ENCODE measurements around the gene FASTK. TPM values are rescaled to one million over a fixed set of nuclear protein-coding genes. Genes with fewer than 3 reads are reported as not detected.

FASTK gene
- total RNA-seq, 6 experiments from 2014 or later = 83.8 to 97.0 (median 92.4) TPM

DNA sequence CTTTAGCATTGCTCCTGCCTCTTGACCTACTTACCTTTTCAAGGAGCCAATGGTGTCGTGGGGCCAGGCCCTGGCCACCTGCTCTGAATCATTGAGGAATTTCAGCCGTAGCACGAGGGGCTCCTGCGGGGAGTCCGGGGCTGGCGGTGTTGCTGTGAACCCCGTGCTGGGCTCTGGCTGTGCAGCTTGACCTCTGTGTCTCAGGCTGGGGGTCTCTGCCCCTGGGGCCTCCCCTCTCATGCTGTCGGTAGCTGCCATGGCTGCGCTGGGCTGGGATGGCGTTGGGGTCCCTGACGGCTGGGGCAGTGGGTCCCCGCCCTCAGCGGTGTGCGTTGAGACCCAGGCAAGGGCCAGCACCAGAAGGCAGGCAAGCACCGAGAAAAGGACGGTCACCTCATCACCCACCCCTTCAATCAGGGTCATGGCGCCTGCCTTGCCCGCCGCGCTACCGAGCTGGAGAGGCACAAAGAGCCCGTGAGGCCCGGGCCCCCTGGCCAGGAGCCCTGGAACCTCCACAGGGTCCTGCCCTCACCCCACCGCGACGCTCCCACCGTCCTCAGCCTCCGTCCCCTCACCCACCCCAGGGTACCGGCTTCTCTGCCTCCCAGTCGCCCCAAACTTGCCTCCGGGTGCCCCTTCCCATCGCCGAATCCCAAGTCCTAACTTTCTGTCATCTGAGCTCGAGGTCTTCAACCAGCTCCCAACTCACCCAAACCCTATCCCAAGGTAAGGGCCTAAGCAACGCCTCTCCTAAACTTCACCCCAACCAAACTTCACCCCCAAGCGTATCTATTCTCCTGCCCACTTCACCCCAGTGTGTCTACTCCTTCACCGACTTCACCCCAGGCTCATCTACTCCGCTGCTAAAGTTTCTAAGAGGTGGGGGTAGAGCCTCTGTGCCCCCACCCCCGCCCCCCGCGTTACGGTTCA is 1.8 kb upstream of the FASTK start:
- Mint-ChIP-seq H3K9me3 (no peaks in the 10 kb centered on the region), H3K4me3 (peak overlapping the region; percentile 89), H3K27ac (peak overlapping the region; percentile 80), H3K4me1 (ENCODE audit: low read depth) (peaks cover 54% of the 10 kb centered on the region), H3K27me3 (ENCODE audit: insufficient read depth) (peaks cover 3% of the 10 kb centered on the region), H3K36me3 (ENCODE audit: low read depth) (peaks cover 4% of the 10 kb centered on the region; the same call in 1 of the 2 replicates)
- TF ChIP-seq, protein P1, sequence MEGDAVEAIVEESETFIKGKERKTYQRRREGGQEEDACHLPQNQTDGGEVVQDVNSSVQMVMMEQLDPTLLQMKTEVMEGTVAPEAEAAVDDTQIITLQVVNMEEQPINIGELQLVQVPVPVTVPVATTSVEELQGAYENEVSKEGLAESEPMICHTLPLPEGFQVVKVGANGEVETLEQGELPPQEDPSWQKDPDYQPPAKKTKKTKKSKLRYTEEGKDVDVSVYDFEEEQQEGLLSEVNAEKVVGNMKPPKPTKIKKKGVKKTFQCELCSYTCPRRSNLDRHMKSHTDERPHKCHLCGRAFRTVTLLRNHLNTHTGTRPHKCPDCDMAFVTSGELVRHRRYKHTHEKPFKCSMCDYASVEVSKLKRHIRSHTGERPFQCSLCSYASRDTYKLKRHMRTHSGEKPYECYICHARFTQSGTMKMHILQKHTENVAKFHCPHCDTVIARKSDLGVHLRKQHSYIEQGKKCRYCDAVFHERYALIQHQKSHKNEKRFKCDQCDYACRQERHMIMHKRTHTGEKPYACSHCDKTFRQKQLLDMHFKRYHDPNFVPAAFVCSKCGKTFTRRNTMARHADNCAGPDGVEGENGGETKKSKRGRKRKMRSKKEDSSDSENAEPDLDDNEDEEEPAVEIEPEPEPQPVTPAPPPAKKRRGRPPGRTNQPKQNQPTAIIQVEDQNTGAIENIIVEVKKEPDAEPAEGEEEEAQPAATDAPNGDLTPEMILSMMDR (IDR thresholded peaks at IDR 0.05) = no peak
- no peak for DNase-seq

DNA sequence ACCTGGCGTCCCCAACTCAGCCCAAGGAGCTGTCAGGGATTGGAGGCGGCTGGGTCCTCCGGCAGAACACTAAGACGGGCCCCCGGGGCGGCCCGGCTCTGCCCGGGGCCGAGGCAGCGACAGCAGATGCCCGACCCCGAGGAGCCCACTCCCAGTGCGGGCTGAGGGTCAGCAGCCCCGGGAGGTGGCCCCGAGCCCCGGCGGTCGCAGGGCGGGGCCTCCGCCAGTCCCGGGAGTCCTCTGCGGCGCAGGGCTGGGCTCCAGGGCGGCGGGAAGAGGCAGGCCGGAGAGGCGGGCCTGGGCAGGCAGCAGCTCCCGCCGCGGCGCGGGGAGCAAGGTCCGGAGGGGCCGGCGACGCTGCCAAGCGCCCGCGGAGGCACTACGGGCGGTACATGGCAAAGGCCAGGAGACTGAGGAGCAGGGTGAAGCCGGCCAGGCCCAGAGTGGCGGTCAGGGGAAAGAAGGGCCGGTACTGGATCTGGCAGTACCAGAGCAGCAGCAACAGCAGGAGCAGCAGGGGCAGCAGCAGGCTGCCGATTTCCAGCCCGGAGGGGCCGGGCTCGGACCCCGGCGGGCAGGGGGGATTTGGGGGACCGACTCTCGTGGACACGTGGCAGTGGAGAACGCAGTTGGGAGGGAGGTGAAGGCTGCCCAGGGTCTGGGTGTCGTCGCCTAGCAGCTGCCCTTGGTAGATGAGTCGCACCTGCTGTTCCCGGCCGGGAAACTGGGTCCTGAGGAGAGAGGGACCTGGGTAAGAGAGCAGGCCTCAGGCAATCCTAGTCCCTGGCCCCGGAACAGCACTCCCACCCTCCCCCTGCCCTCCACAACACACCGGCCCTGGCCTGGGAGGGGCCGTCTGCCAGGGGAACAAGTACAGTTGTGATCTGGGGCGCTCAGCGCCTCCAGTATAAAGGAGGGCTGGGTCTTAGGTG is 827 bp upstream of the FASTK start:
- TF ChIP-seq, protein P1 (IDR thresholded peaks at IDR 0.05) = no peak
- H3K4me3 Mint-ChIP-seq = peak overlapping the region; percentile 90
- peaks cover 54% of the 10 kb centered on the region for H3K4me1 Mint-ChIP-seq (ENCODE audit: low read depth)
- H3K27ac Mint-ChIP-seq = peak overlapping the region; percentile 80
- H3K36me3 Mint-ChIP-seq (ENCODE audit: low read depth) = peaks cover 4% of the 10 kb centered on the region; the same call in 1 of the 2 replicates
- no peak for DNase-seq
- peaks cover 3% of the 10 kb centered on the region for H3K27me3 Mint-ChIP-seq (ENCODE audit: insufficient read depth)
- H3K9me3 Mint-ChIP-seq = no peaks in the 10 kb centered on the region

DNA sequence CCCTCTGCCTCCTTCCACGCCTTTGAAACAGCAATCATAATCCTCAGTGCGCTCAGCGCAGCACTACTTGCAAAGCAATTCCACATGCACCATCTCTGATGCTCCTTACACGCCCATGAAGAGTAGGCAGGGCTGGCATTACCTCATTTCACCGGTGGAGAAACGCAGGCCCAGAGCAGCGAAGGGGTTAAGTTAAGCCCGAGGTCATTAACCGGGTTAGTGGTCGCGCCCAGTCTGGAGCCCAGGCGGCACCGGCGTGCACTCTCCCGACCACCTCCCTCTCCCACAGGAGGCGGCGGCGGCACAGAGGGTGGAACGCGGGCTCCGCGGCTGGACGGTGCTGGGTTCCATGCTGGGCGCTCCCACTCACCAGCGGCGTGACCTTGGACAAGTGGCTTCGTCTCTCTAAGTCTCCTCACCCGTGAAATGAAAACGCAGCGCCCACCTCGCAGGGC is 515 bp downstream of the FASTK start:
- H3K4me1 Mint-ChIP-seq (ENCODE audit: low read depth) = peaks cover 46% of the 10 kb centered on the region
- H3K27me3 Mint-ChIP-seq (ENCODE audit: insufficient read depth) = peaks cover 3% of the 10 kb centered on the region
- peak overlapping the region; percentile 83 for H3K27ac Mint-ChIP-seq

DNA sequence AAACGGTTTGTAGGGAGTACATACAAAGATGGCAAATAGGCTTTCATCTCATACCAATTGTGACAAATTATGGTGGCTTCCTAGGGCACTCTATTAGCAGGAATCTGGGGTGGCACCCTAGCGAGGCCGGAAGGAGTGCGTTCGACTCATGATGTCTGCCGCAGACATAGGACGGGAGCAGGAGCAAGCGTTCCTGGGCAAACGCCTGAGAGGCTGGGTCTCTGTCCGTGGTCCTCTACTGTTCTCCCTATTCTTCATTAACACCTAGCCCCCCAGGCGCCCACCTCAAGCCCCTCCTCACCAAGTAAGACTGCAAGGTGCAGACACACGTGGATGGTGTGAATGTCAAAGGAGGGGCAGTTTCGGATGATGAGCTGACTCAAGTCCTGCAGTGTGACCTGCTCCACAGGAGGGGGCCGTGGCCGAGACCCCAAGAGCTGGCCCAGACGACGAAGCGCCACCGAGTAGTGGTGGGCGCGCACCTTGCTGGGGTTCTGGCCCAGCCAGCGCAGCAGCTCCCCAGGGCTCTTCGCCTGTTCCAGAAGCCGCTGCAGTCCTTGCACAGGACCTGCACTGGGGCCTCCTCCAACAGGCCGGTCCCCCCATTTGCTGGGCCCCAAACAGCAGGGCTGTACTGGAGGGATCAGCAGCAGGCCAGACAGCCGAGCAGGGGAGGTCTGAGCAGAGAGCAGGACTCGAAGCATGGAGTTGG is 1.3 kb downstream of the FASTK start:
- Mint-ChIP-seq H3K27me3 (ENCODE audit: insufficient read depth) (peaks cover 3% of the 10 kb centered on the region), H3K4me3 (peak overlapping the region; percentile 90), H3K9me3 (no peaks in the 10 kb centered on the region), H3K4me1 (ENCODE audit: low read depth) (peaks cover 40% of the 10 kb centered on the region), H3K36me3 (ENCODE audit: low read depth) (peaks cover 15% of the 10 kb centered on the region; the same call in 1 of the 2 replicates), H3K27ac (peak overlapping the region; percentile 83)
- TF ChIP-seq, protein P1 (IDR thresholded peaks at IDR 0.05) = no peak
- no peak for DNase-seq

More for the DNA sequence above, 515 bp downstream of the FASTK start:
- H3K9me3 Mint-ChIP-seq = no peaks in the 10 kb centered on the region
- peak; percentile 44 for DNase-seq
- TF ChIP-seq, protein P1 (IDR thresholded peaks at IDR 0.05) = no peak
- H3K36me3 Mint-ChIP-seq (ENCODE audit: low read depth) = peaks cover 15% of the 10 kb centered on the region; the same call in 1 of the 2 replicates
- peak overlapping the region; percentile 90 for H3K4me3 Mint-ChIP-seq
